HG03196 (cell line): Measurements from ENCODE around the gene GPC6.
"Not testable (repeated sequence)": the region's sequence is repeated elsewhere in the genome, so short reads cannot be mapped to it uniquely, and the experiment has no call there.

Experiments used
- ATAC-seq: cut with Tn5 transposase; IDR thresholded peaks from one replicate; pipeline ENCODE4 v1.9.1; 2021; ENCODE audit not compliant: unreplicated experiment

GPC6 gene

GRCh38 chr13:93226623-93227279 lies at the start of gene GPC6:
Gene GPC6 (plus strand): TSS chr13:93226807.
- ATAC-seq: no peak

- ATAC-seq: no peak
These were observed 46.1 kb upstream of the GPC6 start for GRCh38 chr13:93180356-93180969.

GRCh38 chr13:93182406-93182805 lies 44.2 kb upstream of the GPC6 start:
- no peak for ATAC-seq

GRCh38 chr13:93183302-93183701 lies 43.3 kb upstream of the GPC6 start:
- ATAC-seq: no peak

GRCh38 chr13:93190006-93190405 lies 36.6 kb upstream of the GPC6 start:
- no peak for ATAC-seq

- no peak for ATAC-seq
These were observed 32.9 kb upstream of the GPC6 start for GRCh38 chr13:93193682-93194081.

GRCh38 chr13:93199856-93200255 lies 26.8 kb upstream of the GPC6 start:
- ATAC-seq: no peak

GRCh38 chr13:93200626-93201025 lies 26.0 kb upstream of the GPC6 start:
- ATAC-seq: no peak

GRCh38 chr13:93201992-93202558 lies 24.5 kb upstream of the GPC6 start:
- ATAC-seq: no peak

GRCh38 chr13:93206778-93207392 lies 19.7 kb upstream of the GPC6 start:
- ATAC-seq: not testable (repeated sequence)

- ATAC-seq: no peak
These were observed 10.5 kb upstream of the GPC6 start for GRCh38 chr13:93216122-93216521.

- ATAC-seq: no peak
These were observed 8.8 kb upstream of the GPC6 start for GRCh38 chr13:93217721-93218261.

- no peak for ATAC-seq
These were observed 8.0 kb upstream of the GPC6 start for GRCh38 chr13:93218583-93218982.

GRCh38 chr13:93220073-93220472 lies 6.5 kb upstream of the GPC6 start:
- ATAC-seq: no peak

- no peak for ATAC-seq
These were observed 3.6 kb upstream of the GPC6 start for GRCh38 chr13:93222976-93223375.

GRCh38 chr13:93224535-93224934 lies 2.1 kb upstream of the GPC6 start:
- ATAC-seq: no peak

- no peak for ATAC-seq
These were observed 997 bp upstream of the GPC6 start for GRCh38 chr13:93225610-93226009.

- no peak for ATAC-seq
These were observed 463 bp upstream of the GPC6 start for GRCh38 chr13:93226065-93226622.

- no peak for ATAC-seq
These were observed 772 bp downstream of the GPC6 start for GRCh38 chr13:93227280-93227877.

- ATAC-seq: no peak
These were observed 1.5 kb downstream of the GPC6 start for GRCh38 chr13:93227878-93228642.

GRCh38 chr13:93228643-93228937 lies 2.0 kb downstream of the GPC6 start:
- ATAC-seq: no peak
